ENCODE data around the gene OPN3.
"Not testable (repeated sequence)": the region's sequence is repeated elsewhere in the genome, so short reads cannot be mapped to it uniquely, and the experiment has no call there.

The OPN3 gene

DNA sequence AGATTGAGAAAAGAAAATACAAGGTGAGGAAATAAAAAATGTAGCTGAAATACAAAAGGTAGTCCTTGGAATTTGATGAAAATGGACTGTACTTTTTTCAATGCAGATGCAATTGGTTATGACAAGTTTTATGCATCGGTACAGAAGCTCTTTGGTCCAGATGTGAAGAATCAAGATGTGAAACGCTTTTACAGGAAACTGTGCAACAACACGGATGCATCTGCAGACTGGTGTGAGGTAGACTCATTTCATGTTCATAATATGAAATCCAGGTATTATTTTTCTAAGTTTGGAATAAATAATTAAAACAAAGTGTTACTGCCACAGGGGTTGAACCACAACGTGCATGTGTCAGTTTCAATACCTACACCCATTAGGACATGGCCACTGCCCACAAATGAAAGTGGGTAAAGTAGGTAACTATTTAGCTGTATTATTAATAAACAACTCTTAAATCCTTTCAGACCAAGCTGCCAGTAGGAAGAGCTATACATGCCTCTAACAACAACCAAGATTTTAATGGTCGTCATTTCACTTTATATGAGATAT, 20.3 kb upstream of the OPN3 start:
- TF ChIP-seq, protein P1, sequence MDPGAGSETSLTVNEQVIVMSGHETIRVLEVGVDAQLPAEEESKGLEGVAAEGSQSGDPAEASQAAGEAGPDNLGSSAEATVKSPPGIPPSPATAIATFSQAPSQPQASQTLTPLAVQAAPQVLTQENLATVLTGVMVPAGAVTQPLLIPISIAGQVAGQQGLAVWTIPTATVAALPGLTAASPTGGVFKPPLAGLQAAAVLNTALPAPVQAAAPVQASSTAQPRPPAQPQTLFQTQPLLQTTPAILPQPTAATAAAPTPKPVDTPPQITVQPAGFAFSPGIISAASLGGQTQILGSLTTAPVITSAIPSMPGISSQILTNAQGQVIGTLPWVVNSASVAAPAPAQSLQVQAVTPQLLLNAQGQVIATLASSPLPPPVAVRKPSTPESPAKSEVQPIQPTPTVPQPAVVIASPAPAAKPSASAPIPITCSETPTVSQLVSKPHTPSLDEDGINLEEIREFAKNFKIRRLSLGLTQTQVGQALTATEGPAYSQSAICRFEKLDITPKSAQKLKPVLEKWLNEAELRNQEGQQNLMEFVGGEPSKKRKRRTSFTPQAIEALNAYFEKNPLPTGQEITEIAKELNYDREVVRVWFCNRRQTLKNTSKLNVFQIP (CRISPR knock-in tag; IDR thresholded peaks at IDR 0.05; ENCODE audit: borderline replicate concordance, low read depth): no peak
- TF ChIP-seq ISL1 (CRISPR knock-in tag; IDR thresholded peaks at IDR 0.05) (no peak), GLIS3 (CRISPR knock-in tag; IDR thresholded peaks at IDR 0.05) (no peak)
- no peak for ATAC-seq

- not testable (repeated sequence) for ATAC-seq
Observed at GRCh38 chr1:241659016-241659415, 18.8 kb upstream of the OPN3 start.

GRCh38 chr1:241658081-241658793, 18.1 kb upstream of the OPN3 start:
- ATAC-seq: no peak
- no peak for TF ChIP-seq TCF4 (CRISPR knock-in tag; IDR thresholded peaks at IDR 0.05; ENCODE audit: borderline replicate concordance)
- no peak for TF ChIP-seq TSHZ2 (CRISPR knock-in tag; IDR thresholded peaks at IDR 0.05)
- TF ChIP-seq GLIS3 (CRISPR knock-in tag; IDR thresholded peaks at IDR 0.05): no peak
- no peak for TF ChIP-seq ARNTL (CRISPR knock-in tag; IDR thresholded peaks at IDR 0.05; ENCODE audit: borderline replicate concordance, low read depth)
- TF ChIP-seq, protein P1 (CRISPR knock-in tag; IDR thresholded peaks at IDR 0.05; ENCODE audit: borderline replicate concordance, low read depth): no peak
- no peak for TF ChIP-seq ISL1 (CRISPR knock-in tag; IDR thresholded peaks at IDR 0.05)

DNA sequence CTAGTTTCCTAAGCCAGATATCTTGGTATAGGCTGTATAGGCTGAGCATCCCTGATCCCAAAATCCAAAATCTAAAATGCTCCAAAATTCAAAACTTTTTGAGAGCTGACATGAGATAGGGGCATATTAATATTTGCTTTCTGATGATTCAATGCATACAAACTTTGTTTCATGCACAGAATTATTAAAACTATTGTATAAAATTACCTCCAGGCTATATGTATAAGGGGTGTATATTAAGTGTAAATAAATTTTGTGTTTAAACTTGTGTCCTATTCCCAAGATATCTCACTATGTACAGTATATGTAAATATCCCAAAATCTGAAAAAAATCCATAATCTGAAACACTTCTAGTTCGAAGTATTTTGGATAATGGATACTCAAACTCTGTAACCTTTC, 14.5 kb upstream of the OPN3 start:
- no peak for ATAC-seq
- TF ChIP-seq CREB5 (CRISPR knock-in tag; IDR thresholded peaks at IDR 0.05; ENCODE audit: low read depth) (no peak), TOX (CRISPR knock-in tag; IDR thresholded peaks at IDR 0.05; ENCODE audit: borderline replicate concordance) (no peak), RARB (CRISPR knock-in tag; IDR thresholded peaks at IDR 0.05) (no peak), TSHZ2 (CRISPR knock-in tag; IDR thresholded peaks at IDR 0.05) (no peak), ZFP30 (CRISPR knock-in tag; IDR thresholded peaks at IDR 0.05) (no peak), ZC3H10 (CRISPR knock-in tag; IDR thresholded peaks at IDR 0.05) (no peak), GLIS3 (CRISPR knock-in tag; IDR thresholded peaks at IDR 0.05) (no peak), SNAI2 (CRISPR knock-in tag; IDR thresholded peaks at IDR 0.05) (no peak)

- ATAC-seq: no peak
Observed at GRCh38 chr1:241654019-241654418, 13.8 kb upstream of the OPN3 start.

More at GRCh38 chr1:241654019-241654418, 13.8 kb upstream of the OPN3 start:
- TF ChIP-seq RARB (CRISPR knock-in tag; IDR thresholded peaks at IDR 0.05) (no peak), BACH2 (CRISPR knock-in tag; IDR thresholded peaks at IDR 0.05; ENCODE audit: borderline replicate concordance) (no peak), SNAI2 (CRISPR knock-in tag; IDR thresholded peaks at IDR 0.05) (no peak), OSR1 (CRISPR knock-in tag; IDR thresholded peaks at IDR 0.05) (no peak)
- TF ChIP-seq, protein P2, sequence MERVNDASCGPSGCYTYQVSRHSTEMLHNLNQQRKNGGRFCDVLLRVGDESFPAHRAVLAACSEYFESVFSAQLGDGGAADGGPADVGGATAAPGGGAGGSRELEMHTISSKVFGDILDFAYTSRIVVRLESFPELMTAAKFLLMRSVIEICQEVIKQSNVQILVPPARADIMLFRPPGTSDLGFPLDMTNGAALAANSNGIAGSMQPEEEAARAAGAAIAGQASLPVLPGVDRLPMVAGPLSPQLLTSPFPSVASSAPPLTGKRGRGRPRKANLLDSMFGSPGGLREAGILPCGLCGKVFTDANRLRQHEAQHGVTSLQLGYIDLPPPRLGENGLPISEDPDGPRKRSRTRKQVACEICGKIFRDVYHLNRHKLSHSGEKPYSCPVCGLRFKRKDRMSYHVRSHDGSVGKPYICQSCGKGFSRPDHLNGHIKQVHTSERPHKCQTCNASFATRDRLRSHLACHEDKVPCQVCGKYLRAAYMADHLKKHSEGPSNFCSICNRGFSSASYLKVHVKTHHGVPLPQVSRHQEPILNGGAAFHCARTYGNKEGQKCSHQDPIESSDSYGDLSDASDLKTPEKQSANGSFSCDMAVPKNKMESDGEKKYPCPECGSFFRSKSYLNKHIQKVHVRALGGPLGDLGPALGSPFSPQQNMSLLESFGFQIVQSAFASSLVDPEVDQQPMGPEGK (CRISPR knock-in tag; IDR thresholded peaks at IDR 0.05; ENCODE audit: borderline replicate concordance): no peak
